ENCODE data around the gene KANSL3.

GRCh38 chr2:96681540-96681939 is 43.4 kb upstream of the KANSL3 start:
- no peak for TF ChIP-seq GATA3 (IDR thresholded peaks at IDR 0.05; ENCODE audit: low read depth, low read length)
- TF ChIP-seq GATA2 (IDR thresholded peaks at IDR 0.05; ENCODE audit: low read depth, low read length): no peak
